Measurements from ENCODE around the gene COL28A1. TPM values are rescaled to one million over a fixed set of nuclear protein-coding genes. Genes with fewer than 3 reads are reported as not detected.

COL28A1 gene
- total RNA-seq, 1 experiment from 2014 or later, result 0.81 TPM

DNA sequence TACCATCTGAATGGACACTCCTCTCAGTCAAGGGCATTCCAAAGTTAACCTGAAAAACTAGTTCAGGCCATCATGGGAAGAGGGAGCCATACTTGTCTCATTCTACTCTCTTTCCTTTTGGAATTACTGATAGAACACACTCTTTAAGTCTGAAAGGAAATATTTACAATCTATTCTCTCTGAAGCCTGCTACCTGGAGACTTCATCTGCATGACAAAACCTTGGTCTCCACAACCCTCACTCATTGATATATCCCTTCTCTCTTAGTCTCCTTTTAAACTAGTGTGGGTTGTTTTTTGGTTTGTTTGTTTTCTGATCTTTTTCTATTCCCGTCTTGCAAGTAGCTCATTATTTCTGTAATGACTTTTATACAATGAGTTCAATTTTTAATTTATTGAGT, 183.8 kb downstream of the COL28A1 start (continued):
- TF ChIP-seq ARID4B (CRISPR knock-in tag; IDR thresholded peaks at IDR 0.05; ENCODE audit: borderline replicate concordance) (no peak), PRRX2 (CRISPR knock-in tag; IDR thresholded peaks at IDR 0.05) (no peak), TCF7 (CRISPR knock-in tag; IDR thresholded peaks at IDR 0.05; ENCODE audit: low read depth) (no peak), NFATC4 (CRISPR knock-in tag; IDR thresholded peaks at IDR 0.05) (no peak), JAZF1 (CRISPR knock-in tag; IDR thresholded peaks at IDR 0.05) (no peak)
- TF ChIP-seq, protein P1, sequence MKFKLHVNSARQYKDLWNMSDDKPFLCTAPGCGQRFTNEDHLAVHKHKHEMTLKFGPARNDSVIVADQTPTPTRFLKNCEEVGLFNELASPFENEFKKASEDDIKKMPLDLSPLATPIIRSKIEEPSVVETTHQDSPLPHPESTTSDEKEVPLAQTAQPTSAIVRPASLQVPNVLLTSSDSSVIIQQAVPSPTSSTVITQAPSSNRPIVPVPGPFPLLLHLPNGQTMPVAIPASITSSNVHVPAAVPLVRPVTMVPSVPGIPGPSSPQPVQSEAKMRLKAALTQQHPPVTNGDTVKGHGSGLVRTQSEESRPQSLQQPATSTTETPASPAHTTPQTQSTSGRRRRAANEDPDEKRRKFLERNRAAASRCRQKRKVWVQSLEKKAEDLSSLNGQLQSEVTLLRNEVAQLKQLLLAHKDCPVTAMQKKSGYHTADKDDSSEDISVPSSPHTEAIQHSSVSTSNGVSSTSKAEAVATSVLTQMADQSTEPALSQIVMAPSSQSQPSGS (CRISPR knock-in tag; IDR thresholded peaks at IDR 0.05; ENCODE audit: borderline replicate concordance, low read depth), result no peak
- TF ChIP-seq, protein P2, sequence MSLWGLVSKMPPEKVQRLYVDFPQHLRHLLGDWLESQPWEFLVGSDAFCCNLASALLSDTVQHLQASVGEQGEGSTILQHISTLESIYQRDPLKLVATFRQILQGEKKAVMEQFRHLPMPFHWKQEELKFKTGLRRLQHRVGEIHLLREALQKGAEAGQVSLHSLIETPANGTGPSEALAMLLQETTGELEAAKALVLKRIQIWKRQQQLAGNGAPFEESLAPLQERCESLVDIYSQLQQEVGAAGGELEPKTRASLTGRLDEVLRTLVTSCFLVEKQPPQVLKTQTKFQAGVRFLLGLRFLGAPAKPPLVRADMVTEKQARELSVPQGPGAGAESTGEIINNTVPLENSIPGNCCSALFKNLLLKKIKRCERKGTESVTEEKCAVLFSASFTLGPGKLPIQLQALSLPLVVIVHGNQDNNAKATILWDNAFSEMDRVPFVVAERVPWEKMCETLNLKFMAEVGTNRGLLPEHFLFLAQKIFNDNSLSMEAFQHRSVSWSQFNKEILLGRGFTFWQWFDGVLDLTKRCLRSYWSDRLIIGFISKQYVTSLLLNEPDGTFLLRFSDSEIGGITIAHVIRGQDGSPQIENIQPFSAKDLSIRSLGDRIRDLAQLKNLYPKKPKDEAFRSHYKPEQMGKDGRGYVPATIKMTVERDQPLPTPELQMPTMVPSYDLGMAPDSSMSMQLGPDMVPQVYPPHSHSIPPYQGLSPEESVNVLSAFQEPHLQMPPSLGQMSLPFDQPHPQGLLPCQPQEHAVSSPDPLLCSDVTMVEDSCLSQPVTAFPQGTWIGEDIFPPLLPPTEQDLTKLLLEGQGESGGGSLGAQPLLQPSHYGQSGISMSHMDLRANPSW (CRISPR knock-in tag; conservative IDR thresholded peaks at IDR 0.05; ENCODE audit: low read depth), result no peak

DNA sequence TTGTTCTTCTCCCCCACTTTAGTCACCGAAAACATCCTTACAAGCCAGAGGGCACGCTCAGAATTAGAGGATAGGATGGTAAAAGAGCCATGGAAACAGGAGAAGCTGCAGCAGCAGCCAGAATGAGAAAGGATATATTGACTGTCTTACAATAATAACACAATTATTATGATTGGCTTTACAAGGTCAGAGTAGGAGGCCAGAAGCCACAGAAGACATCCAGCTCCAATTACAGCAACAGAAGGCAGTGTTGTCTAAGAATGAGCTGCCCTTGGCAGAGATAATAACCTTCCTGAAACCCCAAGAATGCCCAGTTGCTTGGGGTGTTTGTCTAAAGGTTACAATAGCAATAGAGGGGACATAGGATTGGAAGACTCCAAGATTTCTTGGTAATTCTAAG, 184.5 kb downstream of the COL28A1 start:
- no peak for DNase-seq (ENCODE audit: low spot score)
- POLR2A ChIA-PET, result interaction anchor here (1.2 kb wide), 1 partner anchor 169 kb away, joined by 3 read pairs; the partner anchor contains the start of gene C1GALT1
- peaks cover 37% of the 10 kb centered on the region for H3K36me3 Mint-ChIP-seq
- H3K27me3 Mint-ChIP-seq (ENCODE audit: low read depth), result no peaks in the 10 kb centered on the region
- TF ChIP-seq, protein P3, sequence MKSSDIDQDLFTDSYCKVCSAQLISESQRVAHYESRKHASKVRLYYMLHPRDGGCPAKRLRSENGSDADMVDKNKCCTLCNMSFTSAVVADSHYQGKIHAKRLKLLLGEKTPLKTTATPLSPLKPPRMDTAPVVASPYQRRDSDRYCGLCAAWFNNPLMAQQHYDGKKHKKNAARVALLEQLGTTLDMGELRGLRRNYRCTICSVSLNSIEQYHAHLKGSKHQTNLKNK (CRISPR knock-in tag; IDR thresholded peaks at IDR 0.05), result no peak
- TF ChIP-seq ZNF423 (CRISPR knock-in tag; IDR thresholded peaks at IDR 0.05) (no peak), NFYB (CRISPR knock-in tag; conservative IDR thresholded peaks at IDR 0.05; ENCODE audit: low read depth) (no peak), FOXP1 (CRISPR knock-in tag; IDR thresholded peaks at IDR 0.05; ENCODE audit: borderline replicate concordance) (no peak), PRRX2 (CRISPR knock-in tag; IDR thresholded peaks at IDR 0.05) (no peak), ELF4 (CRISPR knock-in tag; IDR thresholded peaks at IDR 0.05; ENCODE audit: low read depth) (no peak)
- TF ChIP-seq, protein P4, sequence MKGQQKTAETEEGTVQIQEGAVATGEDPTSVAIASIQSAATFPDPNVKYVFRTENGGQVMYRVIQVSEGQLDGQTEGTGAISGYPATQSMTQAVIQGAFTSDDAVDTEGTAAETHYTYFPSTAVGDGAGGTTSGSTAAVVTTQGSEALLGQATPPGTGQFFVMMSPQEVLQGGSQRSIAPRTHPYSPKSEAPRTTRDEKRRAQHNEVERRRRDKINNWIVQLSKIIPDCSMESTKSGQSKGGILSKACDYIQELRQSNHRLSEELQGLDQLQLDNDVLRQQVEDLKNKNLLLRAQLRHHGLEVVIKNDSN (CRISPR knock-in tag; IDR thresholded peaks at IDR 0.05), result no peak
- TF ChIP-seq, protein P1 (CRISPR knock-in tag; IDR thresholded peaks at IDR 0.05; ENCODE audit: borderline replicate concordance, low read depth), result no peak
- no peak for ATAC-seq
- H3K9me3 Mint-ChIP-seq, result peaks cover 31% of the 10 kb centered on the region
- CTCF ChIA-PET, result no interaction called here
- no peak overlapping the region for H3K4me3 Mint-ChIP-seq
- H3K27ac Mint-ChIP-seq, result peak overlapping the region; percentile 92
- peaks cover 80% of the 10 kb centered on the region for H3K4me1 Mint-ChIP-seq
